ENCODE data around the gene HIF3A. TPM values are rescaled to one million over a fixed set of nuclear protein-coding genes. Genes with fewer than 3 reads are reported as not detected.

HIF3A gene
- total and polyA plus RNA-seq, 2 of the 4 experiments (the other 2 are of a cell fraction), result 0.02 TPM; not detected in 1

DNA sequence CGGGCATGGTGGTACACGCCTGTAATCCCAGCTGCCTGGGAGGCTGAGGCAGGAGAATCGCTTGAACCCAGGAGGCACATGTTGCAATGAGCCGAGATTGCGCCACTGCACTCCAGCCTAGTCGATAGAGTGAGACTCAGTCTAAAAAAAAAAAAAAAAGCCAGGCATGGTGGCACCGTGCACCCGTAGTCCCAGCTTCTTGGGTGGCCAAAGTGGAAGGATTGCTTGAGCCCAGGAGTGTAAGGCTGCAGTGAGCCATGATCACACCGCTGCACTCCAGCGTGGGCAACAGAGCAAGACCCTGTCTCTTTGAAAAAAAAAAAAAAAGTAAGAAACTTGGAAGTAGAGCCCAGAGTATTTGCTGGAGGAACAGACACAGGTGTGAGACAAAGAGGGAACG is 88.8 kb downstream of the HIF3A start:
- peaks cover 48% of the 10 kb centered on the region for H3K36me3 ChIP-seq (ENCODE audit: control insufficient read depth, insufficient read depth, low read length)

More for the DNA sequence above, 88.8 kb downstream of the HIF3A start:
- Histone ChIP-seq H3K4me2 (ENCODE audit: low read depth, low read length) (no peak overlapping the region), H3K9me1 (ENCODE audit: insufficient read depth, low read length) (peaks cover 5% of the 10 kb centered on the region; the same call in 1 of the 2 replicates), H3K14ac (replicated peaks; ENCODE audit: low read depth, low read length) (no peak overlapping the region), H2BK5ac (ENCODE audit: low read depth, low read length, poor library complexity, severe bottlenecking) (no peak overlapping the region), H3K56ac (ENCODE audit: extremely low read depth, insufficient read depth, low read length) (no peak overlapping the region), H3K23ac (ENCODE audit: low read depth, low read length) (no peak overlapping the region), H2AFZ (replicated peaks; ENCODE audit: low read length, poor library complexity) (no peak overlapping the region), H4K5ac (ENCODE audit: low read depth, low read length) (no peak overlapping the region), H2BK20ac (ENCODE audit: low read depth, low read length) (no peak overlapping the region), H3K4me3 (ENCODE audit: insufficient read depth, low read depth, low read length) (no peak overlapping the region), H3K4me1 (ENCODE audit: control insufficient read depth, insufficient read depth, low read length) (no peaks in the 10 kb centered on the region), H2BK15ac (ENCODE audit: low read depth, low read length) (no peak overlapping the region), H3K79me1 (ENCODE audit: low read depth in 1 of 2, low read length in 2 of 2) (peaks cover 0 to 28% of the 10 kb centered on the region in 2 experiments), H3K27me3 (ENCODE audit: control insufficient read depth, insufficient read depth, low read length) (no peaks in the 10 kb centered on the region), H3K18ac (ENCODE audit: low read depth, low read length) (no peak overlapping the region), H2AK5ac (ENCODE audit: low read depth, low read length) (no peak overlapping the region), H4K8ac (ENCODE audit: low read depth in 2 of 2, low read length in 2 of 2) (no peak overlapping the region), H3K27ac (ENCODE audit: insufficient read depth, low read length) (no peak overlapping the region), H2AK9ac (replicated peaks; ENCODE audit: low read depth, low read length, poor library complexity) (no peak overlapping the region), H4K20me1 (ENCODE audit: insufficient read depth, low read length) (no peaks in the 10 kb centered on the region; the same call in 1 of the 2 replicates), H3K4ac (ENCODE audit: low read depth, low read length) (no peak overlapping the region), H3K9me3 (ENCODE audit: control insufficient read depth, insufficient read depth, low read length) (peaks cover 6% of the 10 kb centered on the region), H2BK120ac (ENCODE audit: low read depth, low read length) (no peak overlapping the region), H4K91ac (ENCODE audit: insufficient read depth, low read depth, low read length) (no peak overlapping the region), H3K9ac (ENCODE audit: low read depth, low read length) (no peak overlapping the region)
- intact Hi-C loops (cut with micrococcal nuclease), result no loop called here
- dilution Hi-C loops (cut with HindIII; ENCODE audit: low sequenced_read_pairs, unreplicated experiment), result no loop called here
- WGBS, 2 experiments (ENCODE audit: extremely low coverage in 2 of 2, insufficient read length in 1 of 2), result 100% methylated on average over 4 of the region's 11 CpGs; no CpG with 5 or more reads in 1 of the 2 experiments
- ChIA-PET CTCF (interaction anchor here (0.6 kb wide), 1 partner anchor 18 kb away, joined by 5 read pairs; no protein-coding TSS in a partner anchor), POLR2A (ENCODE audit: unreplicated experiment) (no interaction called here)
- in situ Hi-C loops (cut with MboI; ENCODE audit: low sequenced_read_pairs), result loop anchor here (10.0 kb wide), 1 partner anchor 101 kb away; no protein-coding TSS in a partner anchor
- TF ChIP-seq CHD1 (IDR thresholded peaks at IDR 0.05; ENCODE audit: low read depth, low read length), result no peak
- TF ChIP-seq MAFK (IDR thresholded peaks at IDR 0.05; ENCODE audit: low read depth, low read length), result no peak
- TF ChIP-seq MAZ (IDR thresholded peaks at IDR 0.05; ENCODE audit: borderline replicate concordance, low read depth, low read length), result no peak
- TF ChIP-seq MXI1 (IDR thresholded peaks at IDR 0.05; ENCODE audit: borderline replicate concordance, low read depth, low read length), result no peak
- no peak for TF ChIP-seq SMC3 (IDR thresholded peaks at IDR 0.05; ENCODE audit: low read depth, low read length)
- no peak for TF ChIP-seq RFX5 (IDR thresholded peaks at IDR 0.05; ENCODE audit: low read depth, low read length)
- TF ChIP-seq, protein P1, sequence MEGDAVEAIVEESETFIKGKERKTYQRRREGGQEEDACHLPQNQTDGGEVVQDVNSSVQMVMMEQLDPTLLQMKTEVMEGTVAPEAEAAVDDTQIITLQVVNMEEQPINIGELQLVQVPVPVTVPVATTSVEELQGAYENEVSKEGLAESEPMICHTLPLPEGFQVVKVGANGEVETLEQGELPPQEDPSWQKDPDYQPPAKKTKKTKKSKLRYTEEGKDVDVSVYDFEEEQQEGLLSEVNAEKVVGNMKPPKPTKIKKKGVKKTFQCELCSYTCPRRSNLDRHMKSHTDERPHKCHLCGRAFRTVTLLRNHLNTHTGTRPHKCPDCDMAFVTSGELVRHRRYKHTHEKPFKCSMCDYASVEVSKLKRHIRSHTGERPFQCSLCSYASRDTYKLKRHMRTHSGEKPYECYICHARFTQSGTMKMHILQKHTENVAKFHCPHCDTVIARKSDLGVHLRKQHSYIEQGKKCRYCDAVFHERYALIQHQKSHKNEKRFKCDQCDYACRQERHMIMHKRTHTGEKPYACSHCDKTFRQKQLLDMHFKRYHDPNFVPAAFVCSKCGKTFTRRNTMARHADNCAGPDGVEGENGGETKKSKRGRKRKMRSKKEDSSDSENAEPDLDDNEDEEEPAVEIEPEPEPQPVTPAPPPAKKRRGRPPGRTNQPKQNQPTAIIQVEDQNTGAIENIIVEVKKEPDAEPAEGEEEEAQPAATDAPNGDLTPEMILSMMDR (conservative IDR thresholded peaks at IDR 0.05; ENCODE audit: low read depth, low read length), result no peak
- TF ChIP-seq, protein P2, sequence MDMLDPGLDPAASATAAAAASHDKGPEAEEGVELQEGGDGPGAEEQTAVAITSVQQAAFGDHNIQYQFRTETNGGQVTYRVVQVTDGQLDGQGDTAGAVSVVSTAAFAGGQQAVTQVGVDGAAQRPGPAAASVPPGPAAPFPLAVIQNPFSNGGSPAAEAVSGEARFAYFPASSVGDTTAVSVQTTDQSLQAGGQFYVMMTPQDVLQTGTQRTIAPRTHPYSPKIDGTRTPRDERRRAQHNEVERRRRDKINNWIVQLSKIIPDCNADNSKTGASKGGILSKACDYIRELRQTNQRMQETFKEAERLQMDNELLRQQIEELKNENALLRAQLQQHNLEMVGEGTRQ (IDR thresholded peaks at IDR 0.05; ENCODE audit: low read depth, low read length), result no peak
- TF ChIP-seq RAD21 (IDR thresholded peaks at IDR 0.05; ENCODE audit: low read length), result no peak
- TF ChIP-seq NFE2L2 (IDR thresholded peaks at IDR 0.05; ENCODE audit: low read depth, low read length), result no peak
- no peak for TF ChIP-seq BHLHE40 (IDR thresholded peaks at IDR 0.05; ENCODE audit: low read depth, low read length)
- TF ChIP-seq POLR2A (IDR thresholded peaks at IDR 0.05; ENCODE audit: low read depth, low read length), result no peak
- TF ChIP-seq FOS (IDR thresholded peaks at IDR 0.05; ENCODE audit: low read depth, low read length), result no peak
- TF ChIP-seq, protein P3, sequence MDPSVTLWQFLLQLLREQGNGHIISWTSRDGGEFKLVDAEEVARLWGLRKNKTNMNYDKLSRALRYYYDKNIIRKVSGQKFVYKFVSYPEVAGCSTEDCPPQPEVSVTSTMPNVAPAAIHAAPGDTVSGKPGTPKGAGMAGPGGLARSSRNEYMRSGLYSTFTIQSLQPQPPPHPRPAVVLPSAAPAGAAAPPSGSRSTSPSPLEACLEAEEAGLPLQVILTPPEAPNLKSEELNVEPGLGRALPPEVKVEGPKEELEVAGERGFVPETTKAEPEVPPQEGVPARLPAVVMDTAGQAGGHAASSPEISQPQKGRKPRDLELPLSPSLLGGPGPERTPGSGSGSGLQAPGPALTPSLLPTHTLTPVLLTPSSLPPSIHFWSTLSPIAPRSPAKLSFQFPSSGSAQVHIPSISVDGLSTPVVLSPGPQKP (IDR thresholded peaks at IDR 0.05; ENCODE audit: borderline replicate concordance, low read depth, low read length), result no peak
- TF ChIP-seq CEBPB (IDR thresholded peaks at IDR 0.05; ENCODE audit: low read depth, low read length), result no peak
- TF ChIP-seq RCOR1 (IDR thresholded peaks at IDR 0.05; ENCODE audit: insufficient replicate concordance, low read length), result no peak
- ATAC-seq (ENCODE audit: low read depth) (no peak), DNase-seq (no peak)
- BruUV-seq (replicated peaks), result no TSS peak
